Osteoblast (primary cell): ENCODE measurements around the gene RAD50. TPM values are rescaled to one million over a fixed set of nuclear protein-coding genes. Genes with fewer than 3 reads are reported as not detected.

ENCODE experiments used
- DNase-seq: peaks from one replicate; pipeline ENCODE4 v3.0.0; 2011; ENCODE audit warnings: low spot score, mixed read lengths; ENCODE audit not compliant: insufficient read length; ENCODE audit errors: missing footprints
- H2AFZ ChIP-seq: 2 replicates; pipeline ENCODE4 v1.6.0; 2011; ENCODE audit warnings: mild to moderate bottlenecking, low read length
- H3K27ac ChIP-seq: 2 replicates; pipeline ENCODE4 v1.5.1; 2011; ENCODE audit warnings: mild to moderate bottlenecking, low read depth, low read length, moderate library complexity
- H3K27me3 ChIP-seq: 2 replicates; pipeline ENCODE4 v1.6.0; 2012; ENCODE audit warnings: mild to moderate bottlenecking, control low read depth, inconsistent platforms, low read length, moderate library complexity; ENCODE audit not compliant: insufficient read depth
- H3K36me3 ChIP-seq: 2 replicates; pipeline ENCODE4 v1.5.1; 2011; ENCODE audit warnings: mild to moderate bottlenecking, low read length, control low read depth, moderate library complexity; ENCODE audit not compliant: insufficient read depth
- H3K4me1 ChIP-seq: 2 replicates; pipeline ENCODE4 v1.5.1; 2011; ENCODE audit warnings: mild to moderate bottlenecking, low read length, control low read depth, moderate library complexity; ENCODE audit not compliant: insufficient read depth
- H3K4me2 ChIP-seq: 2 replicates; pipeline ENCODE4 v1.6.0; 2011; ENCODE audit warnings: mild to moderate bottlenecking, low read length; ENCODE audit not compliant: insufficient read depth
- H3K4me3 ChIP-seq: fragments of 200-600 bp; sonication (generic); 3 replicates; pipeline ENCODE4 v1.5.1; 2012; ENCODE audit warnings: mild to moderate bottlenecking, low read length, inconsistent platforms; ENCODE audit not compliant: insufficient read depth
- H3K79me2 ChIP-seq: 2 replicates; pipeline ENCODE4 v1.6.0; 2012; ENCODE audit warnings: mild to moderate bottlenecking, low read length, control low read depth, inconsistent platforms; ENCODE audit not compliant: insufficient read depth
- H3K9me3 ChIP-seq: 2 replicates; pipeline ENCODE4 v1.5.1; 2011; ENCODE audit warnings: low read depth, low read length, control low read depth
- H4K20me1 ChIP-seq: 2 replicates; pipeline ENCODE4 v1.6.0; 2012; ENCODE audit warnings: mild to moderate bottlenecking, low read length, control low read depth; ENCODE audit not compliant: insufficient read depth
- total RNA-seq: library from RNA; depleted of rRNA; stranded (reverse); fragments of >200 nt; gene quantifications from 2 replicates; pipeline ENCODE4 v1.2.3, GENCODE V29; 2012
- TF ChIP-seq, protein P1 (sequence below): IDR thresholded peaks from 2 replicates; pipeline ENCODE4 v1.5.1; 2011; ENCODE audit warnings: mild to moderate bottlenecking, low read depth, low read length, moderate library complexity; ENCODE audit errors: extremely low read depth

Gene RAD50
- total RNA-seq, 1 donor: 39.4 TPM

DNA sequence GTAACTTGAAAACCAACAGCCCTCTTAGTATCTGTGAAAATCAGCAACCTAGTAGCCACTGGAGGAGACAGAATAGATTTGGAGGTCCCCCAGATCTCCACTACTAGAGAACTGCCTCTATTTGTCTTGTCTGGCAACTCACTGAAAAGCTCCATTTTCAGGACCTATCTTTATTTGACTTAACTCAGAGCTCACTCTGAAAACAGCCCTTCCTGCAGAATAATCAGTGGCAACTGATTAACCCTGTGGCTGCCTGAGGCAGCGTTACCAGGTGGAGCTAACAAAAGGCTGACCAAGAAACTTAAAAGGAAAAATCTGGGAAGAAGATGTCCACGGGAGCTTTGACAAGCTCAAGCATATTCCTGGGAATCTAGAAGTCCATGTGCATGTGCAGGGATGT lies 90.7 kb downstream of the RAD50 start:
- H3K4me2 ChIP-seq: no peak overlapping the region
- DNase-seq: no peak

DNA sequence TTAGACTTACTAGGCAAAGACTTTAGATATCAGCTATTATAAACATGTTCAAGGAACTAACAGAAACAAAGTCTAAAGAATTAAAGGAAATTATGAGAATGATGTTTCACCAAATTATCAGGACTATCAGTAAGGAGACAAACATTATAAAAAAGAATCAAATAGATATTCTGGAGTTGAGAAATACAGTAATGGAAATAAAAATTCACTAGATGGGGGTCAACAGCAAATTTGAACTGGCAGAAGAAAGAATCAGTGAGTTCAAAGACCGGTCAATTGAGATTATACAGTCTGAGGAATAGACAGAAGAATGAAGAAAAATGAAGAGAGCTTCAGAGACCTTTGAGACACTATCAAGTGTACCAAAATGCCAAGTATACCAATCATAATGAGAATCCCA lies 91.6 kb downstream of the RAD50 start:
- H3K4me1 ChIP-seq: no peaks in the 10 kb centered on the region
- H2AFZ ChIP-seq: no peak overlapping the region
- no peaks in the 10 kb centered on the region for H3K9me3 ChIP-seq
- no peak overlapping the region for H3K4me2 ChIP-seq
- DNase-seq: no peak
- TF ChIP-seq, protein P1, sequence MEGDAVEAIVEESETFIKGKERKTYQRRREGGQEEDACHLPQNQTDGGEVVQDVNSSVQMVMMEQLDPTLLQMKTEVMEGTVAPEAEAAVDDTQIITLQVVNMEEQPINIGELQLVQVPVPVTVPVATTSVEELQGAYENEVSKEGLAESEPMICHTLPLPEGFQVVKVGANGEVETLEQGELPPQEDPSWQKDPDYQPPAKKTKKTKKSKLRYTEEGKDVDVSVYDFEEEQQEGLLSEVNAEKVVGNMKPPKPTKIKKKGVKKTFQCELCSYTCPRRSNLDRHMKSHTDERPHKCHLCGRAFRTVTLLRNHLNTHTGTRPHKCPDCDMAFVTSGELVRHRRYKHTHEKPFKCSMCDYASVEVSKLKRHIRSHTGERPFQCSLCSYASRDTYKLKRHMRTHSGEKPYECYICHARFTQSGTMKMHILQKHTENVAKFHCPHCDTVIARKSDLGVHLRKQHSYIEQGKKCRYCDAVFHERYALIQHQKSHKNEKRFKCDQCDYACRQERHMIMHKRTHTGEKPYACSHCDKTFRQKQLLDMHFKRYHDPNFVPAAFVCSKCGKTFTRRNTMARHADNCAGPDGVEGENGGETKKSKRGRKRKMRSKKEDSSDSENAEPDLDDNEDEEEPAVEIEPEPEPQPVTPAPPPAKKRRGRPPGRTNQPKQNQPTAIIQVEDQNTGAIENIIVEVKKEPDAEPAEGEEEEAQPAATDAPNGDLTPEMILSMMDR: no peak
- H3K4me3 ChIP-seq: no peak overlapping the region
- peaks cover 2% of the 10 kb centered on the region for H3K27me3 ChIP-seq
- H3K36me3 ChIP-seq: no peaks in the 10 kb centered on the region
- H4K20me1 ChIP-seq: no peaks in the 10 kb centered on the region
- no peak overlapping the region for H3K27ac ChIP-seq
- no peaks in the 10 kb centered on the region for H3K79me2 ChIP-seq

More for the DNA sequence above, 90.7 kb downstream of the RAD50 start:
- Histone ChIP-seq H3K36me3 (peaks cover 8% of the 10 kb centered on the region), H4K20me1 (no peaks in the 10 kb centered on the region), H3K4me3 (no peak overlapping the region), H3K27me3 (no peaks in the 10 kb centered on the region), H3K9me3 (no peaks in the 10 kb centered on the region), H3K27ac (no peak overlapping the region), H3K79me2 (no peaks in the 10 kb centered on the region), H2AFZ (no peak overlapping the region), H3K4me1 (no peaks in the 10 kb centered on the region)
- TF ChIP-seq, protein P1: no peak

DNA sequence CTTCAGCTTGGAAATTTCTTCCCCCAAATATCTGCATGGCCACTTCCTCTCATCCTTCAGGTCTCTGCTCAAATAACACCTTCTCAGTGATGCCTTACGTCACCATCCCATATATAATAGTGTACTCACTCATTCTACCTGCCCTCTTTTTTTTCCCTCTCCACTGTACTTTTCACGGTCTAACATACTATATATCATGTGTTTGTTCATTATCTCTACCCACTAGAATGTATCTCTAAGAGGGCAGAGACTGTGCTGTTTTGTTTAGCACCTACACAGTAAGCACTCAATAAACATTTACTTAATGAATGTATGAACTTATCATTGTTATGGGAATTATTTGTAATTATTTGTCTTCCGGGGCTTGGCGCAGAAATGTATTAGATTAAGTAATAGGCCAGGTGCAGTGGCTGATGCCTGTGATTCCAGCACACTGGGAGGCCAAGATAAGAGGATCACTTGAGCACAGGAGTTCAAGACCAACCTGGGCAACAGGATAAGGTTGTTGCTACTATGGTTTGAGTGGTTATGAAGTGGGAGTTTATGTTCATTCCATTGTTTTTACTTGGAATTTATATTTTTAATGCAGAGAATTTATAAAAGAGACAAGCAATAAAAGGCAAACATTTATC lies 95.2 kb downstream of the RAD50 start:
- no peaks in the 10 kb centered on the region for H4K20me1 ChIP-seq
- no peak overlapping the region for H2AFZ ChIP-seq
- no peak overlapping the region for H3K4me2 ChIP-seq
- H3K4me3 ChIP-seq: no peak overlapping the region
- TF ChIP-seq, protein P1: no peak
- no peaks in the 10 kb centered on the region for H3K9me3 ChIP-seq
- peaks cover 4% of the 10 kb centered on the region for H3K4me1 ChIP-seq
- no peaks in the 10 kb centered on the region for H3K36me3 ChIP-seq
- H3K79me2 ChIP-seq: no peaks in the 10 kb centered on the region
- H3K27me3 ChIP-seq: peaks cover 19% of the 10 kb centered on the region
- H3K27ac ChIP-seq: no peak overlapping the region
- DNase-seq: no peak

DNA sequence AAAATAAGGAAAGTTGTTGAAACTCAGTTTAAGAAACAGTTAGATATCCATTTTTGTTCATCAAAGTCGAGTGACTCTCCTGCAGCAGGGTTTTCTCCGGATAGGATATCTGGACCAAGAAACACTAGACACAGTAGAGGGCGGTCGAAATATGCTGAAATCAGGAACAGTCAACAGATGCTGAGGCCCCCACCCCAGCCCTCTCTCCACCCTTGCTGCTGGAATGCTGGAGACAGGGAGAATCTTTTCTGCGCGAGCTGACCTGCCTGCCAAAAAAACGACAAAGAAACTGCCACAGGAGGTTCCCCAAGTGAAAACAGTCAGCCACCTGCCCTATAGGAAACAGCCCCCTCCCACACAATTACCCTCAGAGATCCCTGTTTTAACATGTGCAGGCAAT lies 96.9 kb downstream of the RAD50 start:
- Histone ChIP-seq H4K20me1 (no peaks in the 10 kb centered on the region), H3K36me3 (no peaks in the 10 kb centered on the region), H2AFZ (no peak overlapping the region), H3K9me3 (no peaks in the 10 kb centered on the region), H3K4me1 (peaks cover 4% of the 10 kb centered on the region), H3K27me3 (peaks cover 19% of the 10 kb centered on the region), H3K4me2 (no peak overlapping the region), H3K4me3 (no peak overlapping the region), H3K27ac (no peak overlapping the region), H3K79me2 (no peaks in the 10 kb centered on the region)
- TF ChIP-seq, protein P1: no peak
- no peak for DNase-seq
